Colonic mucosa (tissue), 4 donors: ENCODE measurements around the gene SLC35B3. TPM values are rescaled to one million over a fixed set of nuclear protein-coding genes. Genes with fewer than 3 reads are reported as not detected.
"Not testable (repeated sequence)": the region's sequence is repeated elsewhere in the genome, so short reads cannot be mapped to it uniquely, and the experiment has no call there.

ENCODE experiments used
- DNase-seq: peaks from one replicate; pipeline ENCODE4 v3.0.0-alpha.2; 2020
- H3K27ac ChIP-seq: fragments of 200-600 bp; one replicate; pipeline ENCODE4 v1.8.0; 2021
- H3K27me3 ChIP-seq: fragments of 200-600 bp; one replicate; pipeline ENCODE4 v1.8.0; 2021
- H3K36me3 ChIP-seq: fragments of 200-600 bp; one replicate; pipeline ENCODE4 v1.8.0; 2021
- H3K4me1 ChIP-seq: fragments of 200-600 bp; one replicate; pipeline ENCODE4 v1.8.0; 2021; ENCODE audit warnings: mild to moderate bottlenecking
- H3K4me3 ChIP-seq: fragments of 200-600 bp; one replicate; pipeline ENCODE4 v1.8.0; 2021
- H3K9ac ChIP-seq, 2 donors: one replicate each; pipeline ENCODE4 v1.7.0; 2013; ENCODE audit warnings: control low read depth in 2 of 2, low read depth in 2 of 2, low read length in 2 of 2
- H3K9me3 ChIP-seq: fragments of 200-600 bp; one replicate; pipeline ENCODE4 v1.8.0; 2021
- CTCF ChIP-seq: fragments of 200-600 bp; IDR thresholded peaks from one replicate; pipeline ENCODE4 v1.8.0; 2022; ENCODE audit warnings: antibody characterized with exemption, mild to moderate bottlenecking
- intact Hi-C: fragments of 100-400 bp; cut with DNase I; formaldehyde crosslinking; loops from one replicate; pipeline ENCODE4 v1.14.1; 2022
- total RNA-seq, 2 donors: library from RNA; stranded (reverse); fragmentation: NEBNext Ultra II Directional in 1 of 2; extraction: Animal tissue kit (Norgen Biotek cat#: 25700) in 1 of 2; gene quantifications; one replicate each; pipeline ENCODE4 v1.2.1, GENCODE V29; 2021
- donor health status: healthy.
- donor health status: DM: no; HTN: no; CAD: no.
- donor health status: DM: no; HTN: no; CAD: no.

Gene SLC35B3
- total RNA-seq, 2 donors from 2014 or later: 33.4 to 35.1 TPM

GRCh38 chr6:8415280-8415679 is 20.1 kb downstream of the SLC35B3 start:
- Histone ChIP-seq H3K36me3 (peaks cover 19% of the 10 kb centered on the region), H3K27me3 (no peaks in the 10 kb centered on the region), H3K9me3 (no peaks in the 10 kb centered on the region), H3K9ac (no peak overlapping the region), H3K4me1 (no peaks in the 10 kb centered on the region), H3K27ac (no peak overlapping the region), H3K4me3 (no peak overlapping the region)
- TF ChIP-seq CTCF: no peak
- DNase-seq: no peak
- intact Hi-C loops: no loop called here

- H3K36me3 ChIP-seq: peaks cover 19% of the 10 kb centered on the region
Measured at GRCh38 chr6:8414844-8415243, 20.5 kb downstream of the SLC35B3 start.

GRCh38 chr6:8405946-8406345 is 29.4 kb downstream of the SLC35B3 start:
- H3K36me3 ChIP-seq, intact Hi-C loops, H3K4me3 ChIP-seq, H3K9me3 ChIP-seq, H3K4me1 ChIP-seq, DNase-seq, H3K9ac ChIP-seq, H3K27ac ChIP-seq, H3K27me3 ChIP-seq: not testable (repeated sequence)

More at GRCh38 chr6:8414844-8415243, 20.5 kb downstream of the SLC35B3 start:
- H3K4me3 ChIP-seq: no peak overlapping the region
- no peaks in the 10 kb centered on the region for H3K27me3 ChIP-seq
- intact Hi-C loops: no loop called here
- H3K9me3 ChIP-seq: no peaks in the 10 kb centered on the region
- TF ChIP-seq CTCF: no peak
- no peak overlapping the region for H3K27ac ChIP-seq
- no peak overlapping the region for H3K9ac ChIP-seq
- H3K4me1 ChIP-seq: no peaks in the 10 kb centered on the region
- DNase-seq: no peak

GRCh38 chr6:8402546-8402945 is 32.8 kb downstream of the SLC35B3 start:
- no peak for TF ChIP-seq CTCF
- Histone ChIP-seq H3K9ac (no peak overlapping the region), H3K4me1 (no peaks in the 10 kb centered on the region), H3K27ac (no peak overlapping the region), H3K4me3 (no peak overlapping the region), H3K27me3 (no peaks in the 10 kb centered on the region), H3K9me3 (no peaks in the 10 kb centered on the region), H3K36me3 (no peaks in the 10 kb centered on the region)
- intact Hi-C loops: no loop called here
- no peak for DNase-seq

- Histone ChIP-seq H3K4me1 (no peaks in the 10 kb centered on the region), H3K9me3 (no peaks in the 10 kb centered on the region), H3K36me3 (no peaks in the 10 kb centered on the region), H3K9ac (no peak overlapping the region), H3K27me3 (no peaks in the 10 kb centered on the region), H3K4me3 (no peak overlapping the region), H3K27ac (no peak overlapping the region)
- TF ChIP-seq CTCF: no peak
- DNase-seq: no peak
- intact Hi-C loops: no loop called here
Measured at GRCh38 chr6:8400663-8401062, 34.7 kb downstream of the SLC35B3 start.

- intact Hi-C loops: no loop called here
- Histone ChIP-seq H3K27ac (peak overlapping the region; percentile 34), H3K27me3 (no peaks in the 10 kb centered on the region), H3K4me1 (no peaks in the 10 kb centered on the region), H3K9me3 (no peaks in the 10 kb centered on the region), H3K9ac (no peak overlapping the region), H3K36me3 (no peaks in the 10 kb centered on the region), H3K4me3 (no peak overlapping the region)
- peak; percentile 65 for DNase-seq
- TF ChIP-seq CTCF: no peak
Measured at GRCh38 chr6:8392569-8392968, 42.8 kb downstream of the SLC35B3 start.
